NCI-H69 (cell line): ENCODE results near the gene ADRM1.
A peak's percentile ranks its signal among the peaks of the same experiment; 100 is the strongest.

ENCODE experiments used
- DNase-seq: peaks from one replicate; lab custom pipeline; 2025; lab: John Stamatoyannopoulos, UW

ADRM1 gene

GRCh38 chr20:62302341-62303061 lies at the start of gene ADRM1:
TSS of gene ADRM1 (plus strand) at chr20:62302997. CDS start at chr20:62303569, 572 bp downstream.
- DNase-seq: peak; percentile 95

DNA sequence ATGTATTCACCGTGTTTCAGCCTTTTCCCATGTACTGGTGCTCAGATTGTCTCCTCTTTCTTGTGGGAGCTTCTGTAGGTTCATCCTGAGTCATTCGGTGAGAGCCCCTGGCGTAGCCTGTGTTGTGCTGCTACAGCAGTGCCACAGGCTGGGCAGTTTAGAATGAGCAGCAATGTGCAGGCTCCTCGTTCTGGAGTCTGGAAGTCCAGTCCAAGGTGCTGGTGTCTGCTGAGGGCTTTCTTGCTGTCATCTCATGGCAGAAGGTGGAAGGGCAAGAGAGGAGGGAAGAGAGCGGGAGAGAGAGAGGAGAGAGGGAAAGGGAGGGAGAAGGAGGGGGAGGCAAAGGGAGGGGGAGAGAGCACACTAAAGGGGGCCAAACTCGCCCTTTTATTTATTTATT lies 49.4 kb upstream of the ADRM1 start:
- no peak for DNase-seq

DNA sequence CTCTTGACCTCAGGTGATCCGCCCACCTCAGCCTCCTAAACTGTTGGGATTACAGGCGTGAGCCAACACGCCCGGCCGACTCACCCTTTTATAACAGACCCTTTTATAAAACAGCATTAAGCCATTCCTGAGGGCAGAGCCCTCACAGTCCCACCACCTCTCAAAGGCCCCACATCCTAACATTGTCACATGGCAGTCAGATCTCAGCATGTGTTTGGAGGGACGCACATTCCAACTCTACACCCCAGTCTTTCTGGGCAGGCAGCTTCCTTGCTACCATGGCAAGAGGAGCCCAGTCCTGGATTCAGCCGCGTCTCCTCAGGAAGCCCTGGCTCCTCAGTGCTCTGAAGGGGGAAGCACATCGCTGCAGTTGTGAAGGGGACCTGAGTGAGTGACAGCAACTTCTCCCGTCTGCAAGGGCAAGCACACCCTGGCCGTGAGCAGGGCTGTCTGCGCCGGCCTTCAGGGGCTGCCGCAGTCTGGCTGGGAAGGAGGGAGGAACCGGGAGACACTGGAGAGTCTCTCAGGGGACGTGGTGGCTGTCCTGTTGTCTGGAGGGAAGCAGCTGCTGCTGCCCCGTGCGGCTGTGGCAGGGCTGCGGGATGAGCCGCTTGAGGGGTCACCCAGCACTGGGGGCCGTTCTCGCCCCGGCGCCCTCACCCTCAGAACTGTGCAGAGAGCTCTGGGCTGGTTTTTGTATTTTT lies 48.6 kb upstream of the ADRM1 start:
- no peak for DNase-seq

DNA sequence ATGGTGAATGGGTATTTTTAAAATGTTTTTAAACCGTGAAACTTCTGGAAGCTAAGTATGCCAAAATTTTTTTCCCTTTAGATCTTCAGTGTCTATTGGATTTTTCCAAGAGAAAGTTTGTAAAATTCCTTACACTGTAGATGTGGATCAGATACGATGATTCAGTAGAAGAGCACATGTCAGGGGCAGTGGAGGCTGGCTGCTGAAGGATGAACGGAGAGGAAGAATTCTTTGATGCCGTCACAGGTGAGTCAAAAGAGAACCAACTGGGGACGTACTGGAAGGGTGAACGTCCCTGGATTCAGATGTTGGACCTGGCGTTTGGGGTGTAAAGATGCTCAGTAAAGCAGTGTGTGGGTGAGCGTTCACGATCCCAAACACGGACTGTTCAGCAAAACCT lies 46.8 kb upstream of the ADRM1 start:
- no peak for DNase-seq

- DNase-seq: no peak
Observed at GRCh38 chr20:62258499-62259293, 44.1 kb upstream of the ADRM1 start.

DNA sequence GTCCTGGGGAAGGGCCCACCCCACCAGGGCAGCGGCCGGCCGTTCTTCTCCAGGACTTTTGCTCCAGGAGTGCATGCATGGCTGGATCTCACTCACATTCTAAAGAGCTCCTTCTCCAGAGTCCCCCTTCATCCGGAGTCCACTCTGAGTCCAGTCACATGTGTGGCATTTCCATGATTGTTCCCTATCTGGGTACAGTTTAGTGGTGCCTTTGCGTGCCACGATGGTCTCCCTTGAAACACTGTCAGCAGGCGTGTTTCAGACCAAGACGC lies 43.6 kb upstream of the ADRM1 start:
- no peak for DNase-seq

DNA sequence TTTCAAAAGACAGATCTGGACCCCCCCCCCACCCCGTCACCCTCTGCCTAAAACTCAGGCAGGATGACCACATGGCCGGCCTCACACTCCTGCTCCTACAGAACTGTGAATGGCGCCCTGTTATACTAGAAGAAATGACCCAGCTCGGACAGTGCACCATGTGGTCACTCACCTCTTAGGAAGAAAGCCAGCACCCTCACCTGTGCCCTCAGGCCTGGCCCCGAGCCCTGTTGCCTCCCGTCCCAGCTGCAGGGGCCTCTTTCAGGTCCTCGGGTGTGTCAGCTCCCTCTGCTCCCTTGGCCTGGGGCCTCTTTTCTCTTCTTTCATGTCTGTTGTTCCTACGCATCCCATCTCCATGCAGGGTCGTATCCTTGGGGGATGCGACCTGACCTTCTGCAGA lies 40.7 kb upstream of the ADRM1 start:
- no peak for DNase-seq

- no peak for DNase-seq
Observed at GRCh38 chr20:62263396-62263795, 39.4 kb upstream of the ADRM1 start.

- DNase-seq: no peak
Observed at GRCh38 chr20:62265365-62265764, 37.4 kb upstream of the ADRM1 start.

DNA sequence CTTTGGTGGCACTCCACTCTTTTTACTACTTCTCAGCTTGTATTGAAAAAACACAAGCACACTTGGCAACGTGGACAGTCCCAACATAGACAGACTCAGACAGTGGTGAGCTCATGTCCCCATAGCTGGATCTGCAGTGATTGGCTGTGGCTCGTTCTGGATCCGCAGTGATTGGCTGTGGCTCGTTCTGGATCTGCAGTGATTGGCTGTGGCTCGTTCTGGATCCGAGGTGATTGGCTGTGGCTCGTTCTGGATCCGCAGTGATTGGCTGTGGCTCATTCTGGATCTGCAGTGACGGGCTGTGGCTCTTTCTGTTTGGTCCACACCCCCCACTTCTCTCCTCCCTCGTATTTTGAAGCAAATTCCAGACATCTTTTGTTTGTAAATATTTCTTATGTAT lies 36.5 kb upstream of the ADRM1 start:
- DNase-seq: no peak

GRCh38 chr20:62266851-62267250 lies 35.9 kb upstream of the ADRM1 start:
- no peak for DNase-seq

DNA sequence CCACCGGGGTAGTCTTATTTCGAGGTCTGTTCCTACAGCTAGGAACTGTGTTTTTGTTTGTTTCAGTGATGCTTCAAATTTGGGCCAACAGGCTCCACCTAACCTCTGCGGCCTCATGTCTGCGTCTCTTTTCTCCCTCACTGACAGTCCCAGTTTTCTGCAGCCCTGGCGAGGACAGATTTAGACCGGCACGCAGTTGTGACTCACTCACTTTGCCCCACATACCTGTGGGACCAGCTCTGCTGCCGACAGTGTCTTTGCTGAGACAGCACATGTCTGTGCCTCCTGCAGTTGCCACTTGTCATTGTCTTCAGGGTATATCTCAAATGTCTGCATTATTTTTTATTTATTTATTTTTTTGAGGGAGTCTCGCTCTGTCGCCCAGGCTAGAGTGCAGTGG lies 35.3 kb upstream of the ADRM1 start:
- no peak for DNase-seq

DNA sequence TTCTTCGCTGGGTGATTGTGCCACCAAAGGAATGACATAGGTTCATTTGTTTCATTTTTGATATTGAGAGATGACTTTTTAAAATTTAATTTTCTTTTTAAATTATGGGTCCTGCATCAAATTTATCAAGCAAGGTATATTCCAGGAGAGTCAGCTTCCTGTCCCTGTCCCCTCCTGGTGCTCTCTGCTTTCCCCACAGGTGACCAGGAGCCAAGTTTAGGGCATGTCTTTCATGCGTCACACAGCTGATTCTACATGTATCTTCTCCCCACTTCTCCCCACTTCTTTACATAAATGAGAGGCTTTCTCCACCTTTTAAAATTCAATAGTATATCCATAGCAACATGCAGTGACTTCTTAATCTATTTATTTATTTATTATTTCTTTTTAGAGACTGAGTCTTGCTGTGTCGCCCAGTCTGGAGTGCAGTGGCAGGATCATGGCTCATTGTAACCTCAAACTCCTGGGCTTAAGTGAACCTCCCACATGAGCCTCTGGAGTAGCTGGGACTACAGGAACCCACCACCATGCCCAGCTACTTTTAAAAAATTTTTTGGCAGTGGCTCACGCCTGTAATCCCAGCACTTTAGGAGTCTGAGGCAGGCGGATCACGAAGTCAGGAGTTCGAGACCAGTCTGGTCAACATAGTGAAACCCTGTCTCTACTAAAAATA lies 34.4 kb upstream of the ADRM1 start:
- no peak for DNase-seq

DNA sequence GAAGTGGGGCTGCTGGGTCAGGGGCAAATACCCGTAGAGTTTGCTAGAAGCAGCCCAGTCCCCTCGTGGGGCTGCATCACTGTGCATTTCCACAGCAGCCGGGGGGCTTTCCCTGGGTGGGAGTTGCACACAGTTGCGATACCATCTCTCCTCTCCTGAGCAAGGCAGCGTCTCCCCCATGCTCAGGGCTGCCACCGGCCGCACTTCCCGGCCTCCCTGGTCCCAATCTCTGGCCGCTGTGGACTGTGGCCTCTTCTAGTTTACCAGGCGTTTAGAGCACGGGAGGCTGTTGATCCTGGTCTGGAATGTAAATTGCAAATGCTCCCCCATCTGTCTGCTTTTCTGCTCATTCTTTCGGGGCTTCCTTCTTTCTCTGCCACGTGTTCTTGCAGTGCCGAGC lies 33.4 kb upstream of the ADRM1 start:
- DNase-seq: no peak

DNA sequence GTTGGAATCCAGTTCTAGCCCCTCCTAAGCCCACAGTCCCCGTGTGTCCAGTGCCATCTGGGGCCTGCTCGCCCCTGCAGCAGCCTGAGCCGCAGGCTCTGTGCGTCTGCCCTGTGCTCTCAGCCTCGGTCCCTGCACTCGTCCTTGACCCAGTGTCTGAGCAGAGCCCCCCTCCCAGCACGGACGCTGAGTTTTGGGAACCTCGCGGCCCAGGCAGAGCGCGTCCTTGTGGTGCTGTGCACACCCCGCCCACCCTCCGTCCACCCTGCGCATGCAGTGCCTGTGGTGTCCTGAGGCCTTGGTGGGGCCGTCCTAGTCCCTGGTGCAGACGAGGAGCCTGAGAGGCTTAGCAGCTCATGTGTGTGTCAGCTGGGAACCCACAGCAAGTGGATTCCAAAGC lies 32.9 kb upstream of the ADRM1 start:
- no peak for DNase-seq

DNA sequence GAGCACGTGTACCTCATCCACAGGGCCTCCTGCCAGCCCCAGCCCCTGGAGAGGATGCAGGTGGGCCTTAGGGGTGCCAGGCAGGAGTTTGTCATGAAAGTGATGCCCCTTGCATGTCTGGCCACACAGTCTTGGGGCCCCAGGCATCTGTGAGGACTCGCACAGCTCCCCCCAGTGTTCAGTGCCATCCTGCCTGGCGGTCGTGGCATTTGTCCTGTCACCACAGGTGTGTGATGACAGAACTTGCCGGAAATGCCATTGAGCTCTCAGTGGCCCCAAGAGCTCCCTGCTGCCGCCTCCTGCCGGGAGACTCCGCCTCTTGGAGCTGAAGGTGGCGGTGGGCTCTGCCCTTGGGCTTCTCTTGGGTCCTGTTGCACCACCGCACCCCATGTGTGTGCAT lies 30.6 kb upstream of the ADRM1 start:
- DNase-seq: no peak

DNA sequence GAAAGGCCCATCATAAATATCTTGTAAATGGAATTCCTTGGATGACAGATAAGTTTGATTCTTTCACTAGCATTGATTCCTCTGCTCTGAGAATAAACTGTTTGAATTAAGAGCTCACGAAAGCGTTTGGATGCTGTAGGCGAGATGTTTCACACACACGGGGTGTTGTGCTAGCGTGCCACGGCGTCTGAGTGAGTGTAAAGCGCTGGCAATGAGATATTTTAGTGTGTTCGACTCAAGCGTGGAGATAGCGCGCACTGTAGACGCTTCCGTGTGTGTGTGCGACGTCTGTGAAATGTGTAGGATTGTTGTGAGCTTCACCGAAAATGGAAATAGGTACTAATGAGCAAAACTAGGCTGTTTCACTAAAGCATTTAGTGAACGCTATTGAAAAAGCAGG lies 29.4 kb upstream of the ADRM1 start:
- DNase-seq: no peak

- no peak for DNase-seq
Observed at GRCh38 chr20:62274332-62274950, 28.4 kb upstream of the ADRM1 start.

GRCh38 chr20:62275219-62275618 lies 27.6 kb upstream of the ADRM1 start:
- no peak for DNase-seq

DNA sequence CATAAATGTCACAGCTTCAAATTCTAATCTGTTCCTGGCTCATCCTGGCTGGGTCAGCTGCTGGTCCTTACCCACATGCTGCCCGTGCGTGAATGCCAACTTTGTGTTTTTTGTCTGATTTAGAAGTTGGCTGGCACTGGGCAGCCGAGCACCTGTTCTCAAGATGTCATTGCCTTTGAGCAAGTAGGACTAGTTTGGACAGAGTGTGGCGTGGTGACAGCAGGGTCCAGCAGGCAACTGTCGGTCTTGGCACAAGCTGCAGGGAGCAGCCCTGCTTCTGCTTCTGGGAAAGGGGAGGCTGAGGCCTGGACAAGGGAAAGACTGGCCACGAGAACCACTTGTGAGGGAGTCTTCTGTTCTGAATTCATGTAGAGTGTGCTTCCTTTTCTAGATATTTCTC lies 26.4 kb upstream of the ADRM1 start:
- no peak for DNase-seq

GRCh38 chr20:62277253-62277652 lies 25.5 kb upstream of the ADRM1 start:
- no peak for DNase-seq

GRCh38 chr20:62280303-62280702 lies 22.5 kb upstream of the ADRM1 start:
- DNase-seq: no peak
